Panc1 (cell line): ENCODE data around the gene TMEM184C. TPM values are rescaled to one million over a fixed set of nuclear protein-coding genes. Genes with fewer than 3 reads are reported as not detected.

Experiments used
- ATAC-seq: fragments of 200-7000 bp; cut with Tn5 transposase; 2 replicates; pipeline ENCODE4 v1.9.1; 2020; ENCODE audit warnings: mild to moderate bottlenecking, moderate library complexity
- BruUV-seq: library from RNA; stranded (reverse); fragments of 400-500 nt; replicated peaks from 2 replicates; lab custom pipeline; 2021; lab: Mats Ljungman, UMichigan
- CTCF ChIA-PET: fragments of 300-600 bp; sonication (Branson Sonifier 250); formaldehyde crosslinking; loops from one replicate; lab custom pipeline; 2022; ENCODE audit warnings: antibody characterized with exemption; lab: Charles Lee
- POLR2A ChIA-PET: fragments of 300-600 bp; sonication (Branson Sonifier 250); formaldehyde crosslinking; loops from one replicate; lab custom pipeline; 2022; ENCODE audit warnings: antibody characterized with exemption; lab: Charles Lee
- DNase-seq: peaks from one replicate; pipeline ENCODE4 v3.0.0-alpha.2; 2010; ENCODE audit warnings: low read depth, low spot score
- H3K27ac ChIP-seq: 2 replicates; pipeline ENCODE4 v1.5.1; 2011; ENCODE audit warnings: mild to moderate bottlenecking, low read length, inconsistent platforms
- H3K27me3 ChIP-seq: fragments of 200-500 bp; sonication (Bioruptor generic); 2 replicates; pipeline ENCODE4 v1.6.0; 2014; ENCODE audit warnings: low read length, inconsistent platforms; ENCODE audit not compliant: control insufficient read depth, insufficient read depth
- H3K36me3 ChIP-seq: fragments of 200-500 bp; sonication (Bioruptor generic); 2 replicates; pipeline ENCODE4 v1.5.1; 2014; ENCODE audit warnings: inconsistent platforms, mild to moderate bottlenecking, low read length, moderate library complexity; ENCODE audit not compliant: control insufficient read depth, insufficient read depth
- H3K4me1 ChIP-seq: 2 replicates; pipeline ENCODE4 v1.5.1; 2011; ENCODE audit warnings: inconsistent platforms, mild to moderate bottlenecking, low read length, moderate library complexity; ENCODE audit not compliant: control insufficient read depth, insufficient read depth
- H3K4me3 ChIP-seq, 2 experiments: 2 replicates each; pipeline ENCODE4 v1.5.1; 2011 to 2012; ENCODE audit warnings: low read depth in 2 of 2, low read length in 2 of 2, mild to moderate bottlenecking in 2 of 2, inconsistent platforms in 1 of 2, moderate library complexity in 1 of 2
- H3K9me3 ChIP-seq: fragments of 200-500 bp; sonication (Bioruptor generic); 2 replicates; pipeline ENCODE4 v1.5.1; 2014; ENCODE audit warnings: low read depth, mild to moderate bottlenecking, inconsistent platforms, low read length, moderate library complexity; ENCODE audit not compliant: control insufficient read depth, insufficient read depth
- POLR2AphosphoS5 ChIP-seq: IDR thresholded peaks from 2 replicates; pipeline ENCODE4 v1.6.1; 2012; ENCODE audit warnings: mild to moderate bottlenecking, low read depth, low read length, moderate library complexity
- SIN3A ChIP-seq: IDR thresholded peaks from 2 replicates; pipeline ENCODE4 v1.6.1; 2012; ENCODE audit warnings: low read depth, mild to moderate bottlenecking, low read length, moderate library complexity, borderline replicate concordance; ENCODE audit not compliant: insufficient read depth
- TCF7L2 ChIP-seq: IDR thresholded peaks from 2 replicates; pipeline ENCODE4 v1.6.1; 2011; ENCODE audit warnings: mild to moderate bottlenecking, low read depth, low read length, inconsistent platforms
- in situ Hi-C: cut with HindIII; loops from 2 replicates; pipeline ENCODE4 v1.10.0; 2016; ENCODE audit warnings: low sequenced_read_pairs, low pct_unique_long_range_greater_than_20kb
- intact Hi-C: fragments of 100-400 bp; cut with micrococcal nuclease; formaldehyde crosslinking; loops from one replicate; pipeline ENCODE4 v1.10.0; 2022; ENCODE audit not compliant: unreplicated experiment
- total RNA-seq: library from RNA; stranded (reverse); gene quantifications from one replicate; pipeline ENCODE4 v1.2.1, GENCODE V29; 2021; ENCODE audit not compliant: unreplicated experiment
- TF ChIP-seq, protein P1 (sequence below), 2 experiments: IDR thresholded peaks; 2 replicates each; pipeline ENCODE4 v1.6.1; 2011 to 2012; ENCODE audit warnings: low read depth in 2 of 2, control low read depth in 1 of 2, low read length in 1 of 2, mild to moderate bottlenecking in 1 of 2, moderate library complexity in 1 of 2; ENCODE audit not compliant: insufficient read depth in 1 of 2
- TF ChIP-seq, protein P2 (sequence below): fragments of 450-650 bp; IDR thresholded peaks from 2 replicates; pipeline ENCODE4 v1.5.1; 2017; ENCODE audit warnings: mild to moderate bottlenecking

TMEM184C gene
- total RNA-seq, 1 experiment from 2014 or later = 26.5 TPM

DNA sequence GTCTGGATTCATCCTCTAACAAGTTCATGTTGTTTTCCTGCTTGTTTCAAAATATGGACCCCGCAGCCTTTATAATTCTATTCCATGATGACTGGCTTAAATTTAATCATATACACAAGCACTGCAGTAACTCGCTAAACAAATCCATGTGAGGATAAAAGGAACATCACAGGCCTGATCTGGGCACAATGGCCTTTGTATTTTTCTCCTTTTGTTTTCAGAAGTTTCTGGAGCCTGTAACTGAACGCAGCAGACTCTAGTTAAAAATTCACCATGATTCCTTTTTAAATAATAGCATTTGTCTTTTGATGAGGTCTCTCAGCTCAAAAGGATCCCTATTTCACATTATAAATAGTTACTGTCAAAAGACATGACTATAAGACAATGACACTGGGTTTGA lies 30.2 kb upstream of the TMEM184C start:
- Histone ChIP-seq H3K27ac (no peak overlapping the region), H3K4me3 (no peak overlapping the region), H3K9me3 (no peaks in the 10 kb centered on the region), H3K36me3 (no peaks in the 10 kb centered on the region), H3K27me3 (no peaks in the 10 kb centered on the region), H3K4me1 (no peaks in the 10 kb centered on the region)
- ChIA-PET POLR2A (no interaction called here), CTCF (no interaction called here)
- ATAC-seq (no peak), DNase-seq (no peak)
- BruUV-seq = no TSS peak
- intact Hi-C loops = no loop called here
- no peak for TF ChIP-seq POLR2AphosphoS5
- TF ChIP-seq SIN3A = no peak
- TF ChIP-seq TCF7L2 = no peak
- TF ChIP-seq, protein P1, sequence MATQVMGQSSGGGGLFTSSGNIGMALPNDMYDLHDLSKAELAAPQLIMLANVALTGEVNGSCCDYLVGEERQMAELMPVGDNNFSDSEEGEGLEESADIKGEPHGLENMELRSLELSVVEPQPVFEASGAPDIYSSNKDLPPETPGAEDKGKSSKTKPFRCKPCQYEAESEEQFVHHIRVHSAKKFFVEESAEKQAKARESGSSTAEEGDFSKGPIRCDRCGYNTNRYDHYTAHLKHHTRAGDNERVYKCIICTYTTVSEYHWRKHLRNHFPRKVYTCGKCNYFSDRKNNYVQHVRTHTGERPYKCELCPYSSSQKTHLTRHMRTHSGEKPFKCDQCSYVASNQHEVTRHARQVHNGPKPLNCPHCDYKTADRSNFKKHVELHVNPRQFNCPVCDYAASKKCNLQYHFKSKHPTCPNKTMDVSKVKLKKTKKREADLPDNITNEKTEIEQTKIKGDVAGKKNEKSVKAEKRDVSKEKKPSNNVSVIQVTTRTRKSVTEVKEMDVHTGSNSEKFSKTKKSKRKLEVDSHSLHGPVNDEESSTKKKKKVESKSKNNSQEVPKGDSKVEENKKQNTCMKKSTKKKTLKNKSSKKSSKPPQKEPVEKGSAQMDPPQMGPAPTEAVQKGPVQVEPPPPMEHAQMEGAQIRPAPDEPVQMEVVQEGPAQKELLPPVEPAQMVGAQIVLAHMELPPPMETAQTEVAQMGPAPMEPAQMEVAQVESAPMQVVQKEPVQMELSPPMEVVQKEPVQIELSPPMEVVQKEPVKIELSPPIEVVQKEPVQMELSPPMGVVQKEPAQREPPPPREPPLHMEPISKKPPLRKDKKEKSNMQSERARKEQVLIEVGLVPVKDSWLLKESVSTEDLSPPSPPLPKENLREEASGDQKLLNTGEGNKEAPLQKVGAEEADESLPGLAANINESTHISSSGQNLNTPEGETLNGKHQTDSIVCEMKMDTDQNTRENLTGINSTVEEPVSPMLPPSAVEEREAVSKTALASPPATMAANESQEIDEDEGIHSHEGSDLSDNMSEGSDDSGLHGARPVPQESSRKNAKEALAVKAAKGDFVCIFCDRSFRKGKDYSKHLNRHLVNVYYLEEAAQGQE (IDR thresholded peaks at IDR 0.05; ENCODE audit: insufficient read depth in 1 of 2, low read depth in 2 of 2, low read length in 1 of 2) = no peak
- in situ Hi-C loops = no loop called here

DNA sequence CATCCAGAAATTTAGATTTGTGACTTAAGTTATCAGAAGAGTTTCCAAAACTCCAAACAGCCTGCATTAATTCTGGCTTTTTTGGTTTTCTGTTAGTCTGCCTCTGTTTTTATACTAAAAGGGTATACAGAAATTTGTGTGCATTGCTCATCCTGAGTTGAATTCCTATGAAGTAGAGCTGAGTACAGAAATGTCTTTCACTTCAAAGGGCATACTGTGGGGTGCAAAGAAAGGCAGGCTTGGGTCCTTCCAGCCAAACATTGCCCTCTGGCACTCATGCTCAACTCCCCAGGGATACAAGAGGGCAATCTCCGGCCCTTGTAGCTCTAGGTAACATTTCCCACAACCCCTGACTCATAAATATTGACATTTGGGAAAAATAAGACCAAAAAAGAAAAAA lies 27.6 kb upstream of the TMEM184C start:
- BruUV-seq = no TSS peak
- no peak overlapping the region for H3K27ac ChIP-seq
- no peak overlapping the region for H3K4me3 ChIP-seq
- H3K9me3 ChIP-seq = no peaks in the 10 kb centered on the region
- in situ Hi-C loops = no loop called here
- CTCF ChIA-PET = interaction anchor here (1.4 kb wide), 1 partner anchor 429 kb away, joined by 6 read pairs; no protein-coding TSS in a partner anchor
- intact Hi-C loops = no loop called here
- TF ChIP-seq, protein P1 (IDR thresholded peaks at IDR 0.05; ENCODE audit: insufficient read depth in 1 of 2, low read depth in 2 of 2, low read length in 1 of 2) = no peak
- TF ChIP-seq TCF7L2 = no peak
- no peak for TF ChIP-seq SIN3A
- no peak for TF ChIP-seq POLR2AphosphoS5
- TF ChIP-seq, protein P2, sequence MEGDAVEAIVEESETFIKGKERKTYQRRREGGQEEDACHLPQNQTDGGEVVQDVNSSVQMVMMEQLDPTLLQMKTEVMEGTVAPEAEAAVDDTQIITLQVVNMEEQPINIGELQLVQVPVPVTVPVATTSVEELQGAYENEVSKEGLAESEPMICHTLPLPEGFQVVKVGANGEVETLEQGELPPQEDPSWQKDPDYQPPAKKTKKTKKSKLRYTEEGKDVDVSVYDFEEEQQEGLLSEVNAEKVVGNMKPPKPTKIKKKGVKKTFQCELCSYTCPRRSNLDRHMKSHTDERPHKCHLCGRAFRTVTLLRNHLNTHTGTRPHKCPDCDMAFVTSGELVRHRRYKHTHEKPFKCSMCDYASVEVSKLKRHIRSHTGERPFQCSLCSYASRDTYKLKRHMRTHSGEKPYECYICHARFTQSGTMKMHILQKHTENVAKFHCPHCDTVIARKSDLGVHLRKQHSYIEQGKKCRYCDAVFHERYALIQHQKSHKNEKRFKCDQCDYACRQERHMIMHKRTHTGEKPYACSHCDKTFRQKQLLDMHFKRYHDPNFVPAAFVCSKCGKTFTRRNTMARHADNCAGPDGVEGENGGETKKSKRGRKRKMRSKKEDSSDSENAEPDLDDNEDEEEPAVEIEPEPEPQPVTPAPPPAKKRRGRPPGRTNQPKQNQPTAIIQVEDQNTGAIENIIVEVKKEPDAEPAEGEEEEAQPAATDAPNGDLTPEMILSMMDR = no peak
- H3K27me3 ChIP-seq = no peaks in the 10 kb centered on the region
- POLR2A ChIA-PET = no interaction called here
- H3K4me1 ChIP-seq = no peaks in the 10 kb centered on the region
- no peaks in the 10 kb centered on the region for H3K36me3 ChIP-seq
- no peak for ATAC-seq
- no peak for DNase-seq
